IPS-18c (cell line): ENCODE measurements around the gene PRM2.

Experiments used
- H3K4me3 ChIP-seq: 2 replicates; pipeline ENCODE4 v1.7.0; 2013; ENCODE audit warnings: low read depth, mild to moderate bottlenecking, low read length, moderate library complexity; ENCODE audit not compliant: insufficient read depth
- H3K9me3 ChIP-seq: one replicate; pipeline ENCODE4 v1.6.1; 2013; ENCODE audit warnings: mild to moderate bottlenecking, low read length, moderate library complexity; ENCODE audit not compliant: control insufficient read depth, insufficient read depth

PRM2 gene

GRCh38 chr16:11256661-11257130 is 19.6 kb downstream of the PRM2 start:
- Histone ChIP-seq H3K9me3 (no peaks in the 10 kb centered on the region), H3K4me3 (peak overlapping the region; percentile 72)

GRCh38 chr16:11255737-11256660 is 20.3 kb downstream of the PRM2 start, which contains the start of gene SOCS1:
Gene SOCS1, minus strand, starts transcription at chr16:11256204. Its CDS starts 726 bp downstream, at chr16:11255478.
- no peaks in the 10 kb centered on the region for H3K9me3 ChIP-seq
- peak within 1 kb of the TSS; percentile 72 for H3K4me3 ChIP-seq

GRCh38 chr16:11254913-11255736 is 21.2 kb downstream of the PRM2 start:
- Histone ChIP-seq H3K4me3 (peak overlapping the region; percentile 69), H3K9me3 (no peaks in the 10 kb centered on the region)

GRCh38 chr16:11253995-11254912 is 22.0 kb downstream of the PRM2 start:
- no peaks in the 10 kb centered on the region for H3K9me3 ChIP-seq
- peak overlapping the region; percentile 69 for H3K4me3 ChIP-seq

GRCh38 chr16:11253009-11253994 is 23.0 kb downstream of the PRM2 start:
- Histone ChIP-seq H3K9me3 (no peaks in the 10 kb centered on the region), H3K4me3 (peak overlapping the region; percentile 20; the same call in 1 of the 2 replicates)

GRCh38 chr16:11252482-11252931 is 23.8 kb downstream of the PRM2 start:
- no peak overlapping the region; the same call in 1 of the 2 replicates for H3K4me3 ChIP-seq
- no peaks in the 10 kb centered on the region for H3K9me3 ChIP-seq

GRCh38 chr16:11251525-11252481 is 24.5 kb downstream of the PRM2 start:
- H3K9me3 ChIP-seq: no peaks in the 10 kb centered on the region
- no peak overlapping the region for H3K4me3 ChIP-seq

GRCh38 chr16:11250786-11251524 is 25.3 kb downstream of the PRM2 start:
- Histone ChIP-seq H3K9me3 (no peaks in the 10 kb centered on the region), H3K4me3 (no peak overlapping the region)

- Histone ChIP-seq H3K9me3 (no peaks in the 10 kb centered on the region), H3K4me3 (no peak overlapping the region)
Observed at GRCh38 chr16:11250091-11250785, 26.0 kb downstream of the PRM2 start.

GRCh38 chr16:11249233-11250061 is 26.8 kb downstream of the PRM2 start:
- H3K9me3 ChIP-seq: no peaks in the 10 kb centered on the region
- no peak overlapping the region for H3K4me3 ChIP-seq

GRCh38 chr16:11248133-11248532 is 28.1 kb downstream of the PRM2 start:
- Histone ChIP-seq H3K4me3 (no peak overlapping the region), H3K9me3 (no peaks in the 10 kb centered on the region)

GRCh38 chr16:11245988-11246387 is 30.3 kb downstream of the PRM2 start:
- H3K4me3 ChIP-seq: no peak overlapping the region
- no peaks in the 10 kb centered on the region for H3K9me3 ChIP-seq

GRCh38 chr16:11245222-11245737 is 31.0 kb downstream of the PRM2 start:
- Histone ChIP-seq H3K4me3 (no peak overlapping the region), H3K9me3 (no peaks in the 10 kb centered on the region)
